Fibroblast of skin of left quadriceps (primary cell): ENCODE data around the gene CGB8.
"Not testable (repeated sequence)": the region's sequence is repeated elsewhere in the genome, so short reads cannot be mapped to it uniquely, and the experiment has no call there.

Experiments
- DNase-seq, 2 experiments: peaks; one replicate each; pipeline ENCODE4 v3.0.0-alpha.2; 2013; ENCODE audit warnings: low read depth in 2 of 2

Gene CGB8

DNA sequence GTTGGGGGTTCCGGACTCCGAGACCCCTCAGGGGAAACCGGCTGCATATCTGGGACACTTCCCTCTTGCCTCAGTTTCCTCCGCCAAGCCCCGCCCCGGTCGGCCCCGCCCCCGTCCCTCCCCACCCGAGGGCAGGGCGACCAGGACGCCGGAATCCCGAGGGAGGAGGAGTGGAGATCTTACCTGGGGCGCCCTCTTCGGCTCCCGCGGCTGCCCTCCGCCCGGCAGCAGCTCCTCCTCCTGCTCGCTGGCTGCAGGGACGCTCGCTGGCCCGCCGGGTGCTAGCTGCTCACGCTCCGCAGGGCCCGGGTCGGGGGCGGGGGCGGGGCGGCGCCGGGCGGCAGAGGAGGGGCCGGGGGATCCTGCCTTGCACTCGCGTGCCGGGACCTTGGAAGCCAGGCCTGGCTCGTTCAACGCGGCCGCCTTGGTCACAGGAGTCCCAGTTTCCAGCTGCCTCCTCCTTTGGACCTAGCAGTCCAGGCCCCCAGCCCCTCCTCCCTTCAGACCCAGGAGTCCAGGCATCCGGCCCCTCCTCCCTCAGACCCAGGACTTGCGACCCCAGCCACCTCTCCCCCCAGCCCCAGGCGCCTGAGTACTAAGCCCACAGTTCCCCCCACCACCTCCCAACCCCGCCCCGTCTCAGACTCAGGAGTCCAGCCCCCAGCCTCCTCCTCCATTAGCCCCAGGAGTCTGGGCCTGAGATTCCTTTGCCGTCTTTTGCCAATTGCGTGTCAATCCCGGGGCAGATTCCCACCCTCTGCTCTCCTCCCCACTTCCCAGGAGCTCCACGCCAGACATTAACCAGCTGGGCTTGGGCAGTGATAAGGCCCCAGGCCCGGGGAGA lies 16.1 kb upstream of the CGB8 start, which contains the start of gene NTF4:
Gene NTF4 (minus strand): TSS at position 51 of the 844 bp plus-strand sequence. CDS start 2,821 bp downstream, outside the sequence.
- DNase-seq, result no peak

- no peak for DNase-seq
Measured at GRCh38 chr19:49064029-49064629, 15.2 kb upstream of the CGB8 start.

- DNase-seq, result no peak
Measured at GRCh38 chr19:49061445-49061844, 12.5 kb upstream of the CGB8 start.

GRCh38 chr19:49061000-49061399 lies 12.1 kb upstream of the CGB8 start:
- no peak for DNase-seq

DNA sequence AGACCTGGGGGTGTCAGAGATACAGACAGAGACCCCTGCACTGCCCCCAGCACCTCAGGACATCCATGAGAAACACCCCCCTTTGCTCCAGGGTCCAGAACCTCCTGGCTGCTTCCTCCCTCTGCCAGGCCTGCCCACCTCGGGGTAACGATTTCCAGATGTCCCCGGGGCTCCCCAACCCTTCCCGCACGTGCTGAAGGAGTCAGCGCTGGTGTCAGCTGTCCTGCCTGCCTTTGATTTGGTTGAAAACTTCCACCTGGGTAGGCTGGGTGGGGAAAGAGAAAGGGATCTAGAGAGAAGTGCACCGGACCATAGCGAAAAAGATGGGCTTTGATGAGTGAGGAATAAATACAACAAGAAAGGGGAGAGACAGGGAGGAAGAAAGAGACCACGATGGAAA lies 10.1 kb upstream of the CGB8 start:
- no peak for DNase-seq

- DNase-seq, result no peak
Measured at GRCh38 chr19:49058562-49058961, 9.7 kb upstream of the CGB8 start.

DNA sequence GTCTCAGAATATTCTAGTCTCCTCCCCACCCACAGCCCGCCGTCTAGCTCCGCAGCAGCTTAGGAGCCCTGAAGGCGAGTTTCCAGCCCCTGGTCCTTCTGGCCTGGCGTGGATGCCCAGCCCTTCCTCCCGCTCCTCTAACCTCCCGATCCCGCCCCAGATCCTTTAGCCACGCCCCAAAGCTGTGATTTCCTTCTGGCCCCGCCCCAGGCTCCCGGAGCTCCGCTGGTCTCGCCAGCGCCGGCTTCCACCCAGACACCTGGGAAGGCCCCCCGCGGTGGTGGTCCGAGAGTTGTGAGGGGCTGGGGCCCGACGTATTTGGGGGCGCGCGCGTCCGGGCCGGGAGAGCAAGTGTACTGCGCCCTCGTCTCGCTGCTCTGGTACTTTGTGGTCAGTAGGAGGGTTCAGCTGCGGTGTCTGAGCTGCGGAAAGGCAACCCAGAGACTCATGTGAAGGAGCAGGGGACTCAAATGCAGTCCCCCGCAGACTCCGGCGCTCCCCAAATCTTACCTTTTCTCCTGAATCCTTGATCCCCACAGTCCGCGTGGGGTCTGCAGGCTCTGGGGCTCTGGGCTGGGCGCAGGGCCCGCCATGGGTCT lies 8.8 kb upstream of the CGB8 start, which contains the start of gene CGB7:
Gene CGB7 (minus strand): TSS at position 114 of the 599 bp plus-strand sequence. CDS start 2,374 bp downstream, outside the sequence.
- DNase-seq, result no peak

- not testable (repeated sequence) for DNase-seq
Measured at GRCh38 chr19:49056902-49057596, 8.1 kb upstream of the CGB8 start.

DNA sequence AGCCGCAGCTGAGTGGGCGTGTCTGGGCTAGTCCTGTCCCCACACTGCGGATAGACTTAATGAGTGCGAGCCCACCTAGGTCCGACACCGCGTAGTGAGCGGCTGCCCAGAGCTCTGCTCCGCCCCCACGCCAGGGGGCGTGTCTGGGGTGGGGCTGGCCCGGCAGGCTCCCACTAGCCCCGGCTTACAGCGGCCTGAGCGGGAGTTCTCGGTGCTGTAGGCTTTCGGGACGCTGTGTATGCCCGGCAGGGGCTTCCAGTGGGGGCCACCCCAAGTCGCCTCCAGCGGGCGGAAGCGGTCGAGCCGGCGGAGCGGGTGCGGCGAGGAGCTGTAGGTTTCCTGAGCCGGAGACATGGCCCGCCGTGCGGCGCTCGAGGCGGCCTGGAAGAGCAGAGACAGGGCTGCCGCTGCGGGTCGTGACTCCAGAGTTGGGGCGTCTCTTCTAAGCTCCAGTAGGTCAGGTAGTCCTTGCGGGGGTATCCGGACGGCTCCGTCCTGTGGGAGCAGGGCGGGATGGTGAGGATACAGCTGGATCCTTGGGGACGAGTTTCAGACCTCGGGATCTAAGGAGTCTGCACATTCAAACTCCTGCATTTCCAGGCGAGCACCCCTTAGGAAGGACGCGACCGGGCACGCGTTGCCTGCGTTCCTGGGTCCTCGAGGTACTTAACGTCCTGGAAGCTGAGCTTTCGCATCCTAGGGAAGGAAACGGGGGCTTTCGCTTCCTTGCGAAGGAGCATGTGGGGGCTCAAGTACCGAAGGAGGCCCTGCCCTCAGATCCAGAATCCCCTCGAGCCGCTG lies 7.4 kb upstream of the CGB8 start:
- DNase-seq, result no peak

DNA sequence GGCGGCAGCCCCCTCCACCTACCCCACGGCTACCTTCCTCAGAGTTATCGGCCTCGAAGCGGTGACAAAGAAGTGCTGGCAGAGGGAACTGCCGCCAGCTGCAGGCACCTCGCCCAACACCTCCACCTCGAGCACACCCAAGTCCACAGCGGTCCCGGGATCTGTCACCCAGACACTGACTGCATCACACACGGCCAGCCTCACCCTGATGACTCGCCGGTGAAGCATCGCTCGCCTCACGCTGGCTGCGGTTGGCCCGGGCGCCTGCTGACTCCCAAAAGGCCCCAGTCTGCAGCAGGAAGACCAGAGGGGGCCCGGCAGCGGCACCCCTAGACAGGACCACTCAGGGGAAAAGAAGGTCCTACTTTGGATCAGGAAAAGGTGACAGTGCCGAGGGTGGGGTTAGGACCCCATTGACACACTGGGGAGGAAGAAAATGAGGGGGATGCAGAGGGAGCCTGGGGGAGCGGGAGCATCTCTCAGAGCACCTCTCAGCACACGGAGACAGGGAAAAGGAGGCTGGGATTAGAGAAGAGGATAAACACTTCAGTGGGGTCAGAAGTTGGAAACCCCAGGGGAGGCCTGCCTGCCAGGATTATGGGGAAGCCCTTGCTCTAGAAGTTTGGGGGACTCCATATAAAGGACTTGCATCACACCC lies 1.6 kb upstream of the CGB8 start:
- DNase-seq, result not testable (repeated sequence)

GRCh38 chr19:49049834-49050233 lies 923 bp upstream of the CGB8 start:
- DNase-seq, result not testable (repeated sequence)

- not testable (repeated sequence) for DNase-seq
Measured at GRCh38 chr19:49043548-49043947, 5.4 kb downstream of the CGB8 start, which contains the start of gene CGB5. CGB5 (plus strand) TSS chr19:49043848; CDS start chr19:49044210, 362 bp downstream.

- not testable (repeated sequence) for DNase-seq
Measured at GRCh38 chr19:49042666-49043065, 6.2 kb downstream of the CGB8 start.

DNA sequence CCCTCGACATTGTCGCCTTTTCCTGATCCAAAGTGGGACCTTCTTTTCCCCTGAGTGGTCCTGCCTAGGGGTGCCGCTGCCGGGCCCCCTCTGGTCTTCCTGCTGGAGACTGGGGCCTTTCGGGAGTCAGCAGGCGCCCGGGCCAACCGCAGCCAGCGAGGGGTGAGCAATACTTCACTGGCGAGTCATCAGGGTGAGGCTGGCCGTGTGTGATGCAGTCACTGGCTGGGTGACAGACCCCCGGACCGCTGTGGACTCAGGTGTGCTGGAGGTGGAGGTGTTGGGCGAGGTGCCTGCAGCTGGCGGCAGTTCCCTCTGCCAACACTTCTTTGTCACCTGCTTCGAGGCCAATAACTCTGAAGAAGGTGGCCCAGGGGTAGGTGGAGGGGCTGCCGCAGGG lies 6.7 kb downstream of the CGB8 start:
- no peak for DNase-seq

GRCh38 chr19:49039736-49040135 lies 9.2 kb downstream of the CGB8 start:
- not testable (repeated sequence) for DNase-seq

GRCh38 chr19:49038557-49039276 lies 10.2 kb downstream of the CGB8 start:
- not testable (repeated sequence) for DNase-seq

DNA sequence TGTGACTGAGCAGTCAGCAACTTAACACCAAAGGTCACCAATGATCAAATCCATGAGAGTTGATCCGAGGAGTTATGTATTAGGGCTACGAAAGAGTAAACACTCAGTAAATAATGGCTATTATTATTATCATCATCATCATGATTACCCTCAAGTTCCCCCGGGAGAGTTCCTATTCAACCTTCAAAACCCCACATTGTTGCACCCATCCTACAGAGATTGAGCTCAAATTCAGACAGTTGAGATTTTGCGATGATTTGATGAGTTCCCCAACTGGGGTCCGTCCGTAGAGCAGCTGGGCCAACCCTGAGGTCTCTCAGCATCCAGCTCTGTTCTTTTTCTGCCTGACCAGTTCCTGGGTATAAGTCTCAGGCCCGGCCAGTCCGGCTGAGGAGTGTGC lies 10.8 kb downstream of the CGB8 start:
- not testable (repeated sequence) for DNase-seq

DNA sequence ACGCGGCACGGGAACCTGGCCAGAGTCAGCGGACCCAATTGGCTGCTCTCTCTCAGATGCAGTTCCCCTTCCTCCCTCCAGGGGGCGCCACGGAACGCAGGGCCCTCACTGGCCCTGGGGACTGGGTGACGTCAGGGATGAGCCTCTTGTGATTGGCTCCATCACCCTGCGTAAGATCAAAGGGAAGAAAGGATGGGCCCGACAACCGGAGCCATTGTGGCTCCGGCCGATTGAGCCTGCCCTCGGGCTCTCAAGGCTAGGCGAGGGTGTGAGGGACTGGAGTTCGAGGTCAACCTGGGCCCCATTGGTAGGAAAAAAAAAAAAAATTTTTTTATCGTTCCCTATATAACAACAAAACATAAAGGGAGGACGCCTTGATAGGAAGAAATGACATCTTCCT lies 12.1 kb downstream of the CGB8 start, which contains the start of gene CGB1:
Gene CGB1 (minus strand): TSS at position 81 of the 400 bp plus-strand sequence. CDS start 184 bp downstream, outside the sequence.
- not testable (repeated sequence) for DNase-seq

GRCh38 chr19:49031642-49032301 lies 17.1 kb downstream of the CGB8 start, which contains the start of gene CGB2:
CGB2 (plus strand) TSS chr19:49031890; CDS start chr19:49032096, 206 bp downstream.
- not testable (repeated sequence) for DNase-seq
